HFF-Myc (cell line): ENCODE results near the gene LAMA5.

Experiments used
- DNase-seq: peaks from one replicate; pipeline ENCODE4 v3.0.0-alpha.2; 2011; ENCODE audit warnings: low read depth; ENCODE audit errors: extremely low read depth
- H3K4me3 ChIP-seq: replicated peaks from 2 replicates; pipeline ENCODE4 v1.5.1; 2011; ENCODE audit warnings: low read depth, mild to moderate bottlenecking, control low read depth, low read length
- TF ChIP-seq, protein P1 (sequence below): IDR thresholded peaks from 2 replicates; pipeline ENCODE4 v1.5.1; 2012; ENCODE audit warnings: mild to moderate bottlenecking, low read depth, low read length, control low read depth; ENCODE audit errors: missing control alignments

LAMA5 gene

DNA sequence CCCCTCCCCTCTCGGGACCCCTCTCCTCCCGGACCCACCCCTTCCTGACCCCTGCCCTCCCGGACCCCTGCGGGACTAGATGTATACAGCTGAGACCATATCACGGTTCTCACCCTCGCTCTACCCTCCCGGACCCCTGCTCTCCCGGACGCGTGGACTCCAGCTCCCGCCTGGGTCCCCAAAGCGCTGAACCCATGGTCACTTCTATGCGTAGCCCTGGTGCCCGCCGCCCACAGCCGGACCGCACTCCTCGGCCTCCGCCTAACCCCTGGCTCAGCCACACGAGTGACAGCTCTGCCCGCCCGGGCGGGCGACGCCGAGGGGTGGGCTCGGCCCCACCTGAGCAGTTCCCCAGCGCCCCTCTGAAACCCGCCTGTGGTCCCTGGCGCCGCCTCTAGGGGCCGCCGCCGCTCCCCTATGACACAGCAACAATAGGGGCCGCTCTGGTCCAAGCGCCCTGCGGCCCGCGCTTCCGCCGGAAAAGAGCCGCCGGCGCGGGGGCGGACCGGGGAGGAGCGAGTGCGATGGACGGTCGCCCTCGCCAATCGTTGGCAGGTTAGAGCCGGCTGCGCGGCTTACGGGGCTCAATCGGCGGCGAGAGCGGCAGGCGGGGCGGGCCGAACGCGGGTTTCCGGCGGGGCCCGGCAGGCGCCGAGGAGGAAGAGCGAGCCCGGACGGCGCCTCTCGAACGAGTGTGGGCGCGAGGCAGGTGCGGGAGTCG lies 64.6 kb downstream of the LAMA5 start, which contains the start of gene ADRM1:
Gene ADRM1 (plus strand): TSS at position 657 of the 721 bp plus-strand sequence. CDS start 572 bp downstream, outside the sequence.
- DNase-seq, result peak; percentile 71
- peak within 1 kb of the TSS; percentile 76 for H3K4me3 ChIP-seq
- TF ChIP-seq, protein P1, sequence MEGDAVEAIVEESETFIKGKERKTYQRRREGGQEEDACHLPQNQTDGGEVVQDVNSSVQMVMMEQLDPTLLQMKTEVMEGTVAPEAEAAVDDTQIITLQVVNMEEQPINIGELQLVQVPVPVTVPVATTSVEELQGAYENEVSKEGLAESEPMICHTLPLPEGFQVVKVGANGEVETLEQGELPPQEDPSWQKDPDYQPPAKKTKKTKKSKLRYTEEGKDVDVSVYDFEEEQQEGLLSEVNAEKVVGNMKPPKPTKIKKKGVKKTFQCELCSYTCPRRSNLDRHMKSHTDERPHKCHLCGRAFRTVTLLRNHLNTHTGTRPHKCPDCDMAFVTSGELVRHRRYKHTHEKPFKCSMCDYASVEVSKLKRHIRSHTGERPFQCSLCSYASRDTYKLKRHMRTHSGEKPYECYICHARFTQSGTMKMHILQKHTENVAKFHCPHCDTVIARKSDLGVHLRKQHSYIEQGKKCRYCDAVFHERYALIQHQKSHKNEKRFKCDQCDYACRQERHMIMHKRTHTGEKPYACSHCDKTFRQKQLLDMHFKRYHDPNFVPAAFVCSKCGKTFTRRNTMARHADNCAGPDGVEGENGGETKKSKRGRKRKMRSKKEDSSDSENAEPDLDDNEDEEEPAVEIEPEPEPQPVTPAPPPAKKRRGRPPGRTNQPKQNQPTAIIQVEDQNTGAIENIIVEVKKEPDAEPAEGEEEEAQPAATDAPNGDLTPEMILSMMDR, result peak; percentile 84

DNA sequence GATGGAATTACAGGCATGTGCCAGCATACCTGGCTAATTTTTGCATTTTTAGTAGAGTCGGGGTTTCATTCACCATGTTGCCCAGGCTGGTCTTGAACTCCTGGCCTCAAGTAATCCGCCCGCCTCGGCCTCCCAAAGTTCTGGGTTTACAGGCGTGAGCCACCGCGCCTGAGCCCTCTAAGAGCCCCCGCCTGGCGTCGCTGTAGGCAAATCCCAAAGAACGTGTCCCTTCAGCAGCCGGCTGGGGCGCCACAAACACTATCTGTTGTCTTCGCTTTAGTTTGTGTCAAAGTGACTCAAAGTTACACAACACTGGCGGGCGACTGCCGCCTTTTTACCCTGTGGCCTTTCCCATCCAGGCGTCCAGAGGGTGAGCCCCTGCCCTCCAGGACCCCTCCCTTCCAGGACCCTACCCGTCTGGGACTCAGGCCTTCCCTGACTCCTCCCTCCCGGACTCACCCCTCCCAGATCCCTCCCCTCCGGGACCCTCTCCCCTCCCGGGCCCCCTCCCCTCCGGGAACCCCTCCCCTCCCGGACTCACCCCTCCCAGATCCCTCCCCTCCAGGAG lies 65.3 kb downstream of the LAMA5 start:
- peak; percentile 82 for DNase-seq
- TF ChIP-seq, protein P1, result peak; percentile 84
- peak overlapping the region; percentile 76 for H3K4me3 ChIP-seq

DNA sequence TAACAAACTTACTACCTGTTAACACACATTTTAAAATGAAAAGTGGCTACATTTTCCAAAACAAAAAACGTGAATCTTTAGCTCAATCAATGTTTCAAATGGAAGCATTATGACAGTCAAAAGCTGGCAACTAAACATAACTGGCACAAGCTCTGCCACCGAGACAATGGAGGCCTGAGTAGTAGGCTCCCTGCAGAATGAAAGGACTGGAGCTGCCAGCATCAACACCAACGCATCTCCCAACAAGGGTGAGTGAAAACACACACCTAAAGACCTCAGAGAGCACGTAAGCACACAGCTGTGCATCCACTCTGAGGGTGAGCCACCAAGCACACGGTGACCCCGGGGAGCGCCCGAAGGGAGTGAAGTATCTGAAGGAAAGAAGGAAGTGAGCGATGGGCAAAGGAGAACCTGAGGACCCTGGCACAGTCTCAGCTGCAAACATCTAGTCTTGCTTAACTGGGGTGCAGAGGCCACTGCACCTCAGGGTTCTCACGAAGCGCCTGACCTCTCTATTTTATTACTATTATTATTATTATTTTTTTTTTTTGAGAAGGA lies 65.9 kb downstream of the LAMA5 start:
- no peak for DNase-seq
- H3K4me3 ChIP-seq, result no peak overlapping the region
- TF ChIP-seq, protein P1, result no peak

DNA sequence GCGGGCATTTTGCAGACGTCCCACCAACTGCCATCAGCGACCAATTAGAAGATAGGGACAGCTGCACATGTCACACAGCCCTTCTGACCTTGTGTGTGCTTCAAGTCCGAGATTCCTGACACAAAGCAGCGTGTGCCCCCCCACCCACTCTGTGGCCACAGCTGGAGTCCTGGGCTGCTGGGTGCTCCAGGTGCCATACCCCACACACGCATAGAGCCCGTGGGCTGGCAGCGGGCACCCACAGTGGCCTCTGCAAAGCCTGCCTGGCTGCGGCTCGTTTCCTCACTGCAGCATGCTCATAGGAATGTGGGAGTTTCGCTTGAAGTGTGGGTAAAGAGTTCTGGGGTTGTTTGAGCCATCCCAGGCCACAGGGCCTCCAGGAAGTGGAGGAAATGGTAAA lies 66.8 kb downstream of the LAMA5 start:
- TF ChIP-seq, protein P1, result no peak
- no peak for DNase-seq
- no peak overlapping the region for H3K4me3 ChIP-seq

DNA sequence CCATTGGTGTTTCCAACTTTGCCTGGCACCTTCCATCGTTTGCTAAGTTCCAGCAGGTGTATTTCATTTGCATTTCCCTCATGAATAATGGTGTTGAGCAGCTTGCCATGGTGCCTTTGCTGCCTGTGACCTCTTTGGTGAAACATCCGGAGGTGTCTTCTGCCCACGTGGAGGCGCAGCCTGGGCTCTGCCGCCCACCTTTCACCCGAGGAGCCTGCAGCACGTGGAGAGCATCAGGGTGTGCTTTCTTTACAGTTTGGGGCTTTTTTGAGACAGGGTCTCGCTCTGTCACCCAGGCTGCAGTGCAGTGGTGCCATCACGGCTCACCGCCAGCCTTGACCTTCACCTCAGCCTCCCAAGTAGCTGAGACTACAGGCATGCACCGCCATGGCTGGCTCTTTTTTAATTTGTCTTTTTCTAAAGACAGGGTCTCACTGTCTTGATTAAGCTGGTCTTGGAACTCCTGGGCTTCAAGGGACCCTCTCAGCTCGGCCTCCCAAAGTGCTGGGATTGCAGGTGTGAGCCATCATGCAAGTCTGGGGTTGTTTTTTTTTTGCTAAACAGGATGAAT lies 67.4 kb downstream of the LAMA5 start:
- no peak for DNase-seq
- TF ChIP-seq, protein P1, result no peak
- no peak overlapping the region for H3K4me3 ChIP-seq

DNA sequence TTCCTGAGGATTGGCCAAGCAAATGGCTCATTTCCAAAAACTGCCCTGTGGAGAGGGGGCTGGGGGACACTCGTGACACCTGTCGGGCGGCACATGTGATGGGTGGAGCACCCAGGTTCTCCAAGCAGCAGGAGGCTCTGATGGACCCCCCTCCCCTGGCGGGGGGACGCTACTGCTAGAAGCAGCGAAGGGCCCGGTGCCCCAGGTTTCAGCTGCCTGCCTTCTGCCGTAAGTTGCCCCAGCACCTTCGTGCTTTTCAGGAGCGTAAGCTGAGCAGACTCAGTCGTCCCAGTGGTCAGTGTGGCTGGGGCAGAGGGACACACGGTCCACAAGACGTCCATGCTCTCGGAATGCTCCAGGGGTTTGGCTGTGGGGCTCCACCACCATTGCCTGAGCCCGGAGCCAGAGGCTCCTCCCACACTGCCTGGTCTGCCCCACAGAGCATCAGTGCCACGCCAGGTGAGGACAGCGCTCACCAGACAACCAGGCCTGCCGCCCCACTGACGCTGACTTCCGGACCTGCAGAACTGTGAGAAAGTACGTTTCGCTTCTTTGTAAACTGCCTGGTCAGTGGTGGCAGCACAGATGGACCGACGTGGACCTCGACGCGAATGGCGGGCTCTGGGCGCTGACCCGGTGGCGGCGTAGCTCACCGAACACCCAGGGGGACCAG lies 68.4 kb downstream of the LAMA5 start:
- TF ChIP-seq, protein P1, result no peak
- no peak for DNase-seq
- H3K4me3 ChIP-seq, result no peak overlapping the region
